Liver (tissue), 3 donors: ENCODE measurements around the gene VSNL1.

Experiments
- CTCF ChIP-seq: fragments of 150-350 bp; IDR thresholded peaks from 2 replicates; pipeline ENCODE4 v1.5.1; 2017; ENCODE audit warnings: improper control_type of control experiment, low read depth, low read length; ENCODE audit not compliant: missing input control
- GABPA ChIP-seq, 2 donors: IDR thresholded peaks in 1 of 2; conservative IDR thresholded peaks in 1 of 2; 2 replicates each; pipeline ENCODE4 v1.6.1; 2016; ENCODE audit warnings: antibody characterized with exemption in 2 of 2, mild to moderate bottlenecking in 1 of 2, moderate library complexity in 1 of 2
- NR2F2 ChIP-seq: IDR thresholded peaks from 2 replicates; pipeline ENCODE4 v1.6.1; 2016; ENCODE audit warnings: antibody characterized with exemption
- RAD21 ChIP-seq, 2 donors: IDR thresholded peaks; 2 replicates each; pipeline ENCODE4 v1.6.1; 2016; ENCODE audit warnings: antibody characterized with exemption in 2 of 2, mild to moderate bottlenecking in 2 of 2
- SP1 ChIP-seq: IDR thresholded peaks from 2 replicates; pipeline ENCODE4 v1.6.1; 2018; ENCODE audit warnings: antibody characterized with exemption, mild to moderate bottlenecking
- TAF1 ChIP-seq: conservative IDR thresholded peaks from 2 replicates; pipeline ENCODE4 v1.6.1; 2016; ENCODE audit warnings: antibody characterized with exemption, mild to moderate bottlenecking
- YY1 ChIP-seq: IDR thresholded peaks from 2 replicates; pipeline ENCODE4 v1.6.1; 2016; ENCODE audit warnings: antibody characterized with exemption, mild to moderate bottlenecking
- TF ChIP-seq, protein P1 (sequence below): IDR thresholded peaks from 2 replicates; pipeline ENCODE4 v1.6.1; 2016; ENCODE audit warnings: antibody characterized with exemption
- donor health status: healthy.
- donor health status: healthy.

GRCh38 chr2:17657759-17658158 lies 117.3 kb downstream of the VSNL1 start:
- TF ChIP-seq CTCF (no peak), GABPA (IDR thresholded peaks at IDR 0.05 in 1 of 2, conservative IDR thresholded peaks at IDR 0.05 in 1 of 2) (no peak), TAF1 (no peak), RAD21 (IDR thresholded peaks at IDR 0.05) (no peak), YY1 (no peak), NR2F2 (no peak), SP1 (no peak)
- TF ChIP-seq, protein P1, sequence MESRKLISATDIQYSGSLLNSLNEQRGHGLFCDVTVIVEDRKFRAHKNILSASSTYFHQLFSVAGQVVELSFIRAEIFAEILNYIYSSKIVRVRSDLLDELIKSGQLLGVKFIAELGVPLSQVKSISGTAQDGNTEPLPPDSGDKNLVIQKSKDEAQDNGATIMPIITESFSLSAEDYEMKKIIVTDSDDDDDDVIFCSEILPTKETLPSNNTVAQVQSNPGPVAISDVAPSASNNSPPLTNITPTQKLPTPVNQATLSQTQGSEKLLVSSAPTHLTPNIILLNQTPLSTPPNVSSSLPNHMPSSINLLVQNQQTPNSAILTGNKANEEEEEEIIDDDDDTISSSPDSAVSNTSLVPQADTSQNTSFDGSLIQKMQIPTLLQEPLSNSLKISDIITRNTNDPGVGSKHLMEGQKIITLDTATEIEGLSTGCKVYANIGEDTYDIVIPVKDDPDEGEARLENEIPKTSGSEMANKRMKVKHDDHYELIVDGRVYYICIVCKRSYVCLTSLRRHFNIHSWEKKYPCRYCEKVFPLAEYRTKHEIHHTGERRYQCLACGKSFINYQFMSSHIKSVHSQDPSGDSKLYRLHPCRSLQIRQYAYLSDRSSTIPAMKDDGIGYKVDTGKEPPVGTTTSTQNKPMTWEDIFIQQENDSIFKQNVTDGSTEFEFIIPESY, result no peak
